RPMI8226 (cell line): ENCODE data around the gene SCARF2.
A peak's percentile ranks its signal among the peaks of the same experiment; 100 is the strongest.

Source experiments
- DNase-seq: peaks from one replicate; pipeline ENCODE4 v3.0.0-alpha.2; 2015

SCARF2 gene

GRCh38 chr22:20439928-20440575 lies 2.4 kb upstream of the SCARF2 start:
- DNase-seq, result no peak

DNA sequence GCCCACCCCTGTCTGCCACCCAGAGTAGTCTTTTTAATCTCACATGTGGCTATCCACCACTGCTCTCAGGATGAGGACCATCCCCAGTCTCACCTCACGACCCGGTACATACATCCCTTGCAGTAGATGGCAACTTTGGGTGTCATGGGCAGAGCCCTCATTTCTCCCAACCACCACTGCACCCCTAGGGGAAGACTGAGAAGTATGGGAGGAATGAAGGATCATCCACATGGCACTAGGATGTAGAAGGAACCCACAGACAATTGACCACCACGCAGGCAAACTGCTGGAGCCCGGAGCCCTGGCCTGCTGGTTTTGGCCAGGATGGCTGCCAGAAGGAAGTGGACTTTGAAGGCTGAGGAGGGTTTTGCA lies 1.9 kb upstream of the SCARF2 start:
- DNase-seq, result no peak

DNA sequence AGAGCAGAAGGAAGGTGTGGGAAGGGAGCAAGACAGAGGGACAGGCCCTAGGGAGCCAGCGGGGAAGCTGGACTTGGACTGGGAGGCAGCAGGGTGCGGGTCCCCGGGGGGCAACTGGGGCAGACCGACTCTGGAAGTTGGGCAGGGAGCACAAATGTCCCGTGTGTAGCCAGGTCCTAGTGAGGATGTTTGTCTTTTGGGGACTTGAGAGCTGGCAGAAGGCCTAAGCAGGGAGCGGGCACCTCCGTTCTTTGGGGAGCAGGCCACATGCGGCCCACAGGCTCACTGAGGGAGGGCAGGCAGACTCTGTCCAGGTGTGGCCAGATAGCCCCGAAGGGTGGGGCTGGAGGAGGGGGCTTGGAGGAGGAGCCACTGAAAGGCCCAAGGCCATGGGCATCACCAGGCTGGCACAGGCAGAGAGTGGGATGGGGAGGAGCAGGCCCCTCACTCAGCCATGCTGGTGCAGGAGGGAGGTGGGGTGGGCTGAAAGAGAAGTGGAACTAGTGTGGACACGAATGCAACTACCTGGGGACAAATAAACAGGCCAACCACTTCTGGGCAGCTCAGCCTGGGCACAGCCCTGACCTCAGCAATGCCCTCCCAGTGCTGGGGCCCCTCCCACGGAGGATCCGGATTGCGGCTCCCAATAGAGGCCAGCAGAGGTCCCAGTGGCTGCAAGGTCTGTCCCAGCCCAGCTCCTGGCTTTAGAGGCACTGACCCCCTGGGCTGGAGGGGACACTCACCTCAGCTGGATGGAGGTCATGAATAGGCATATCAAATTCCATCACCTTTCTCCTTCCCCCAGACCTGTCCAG lies 1.3 kb upstream of the SCARF2 start:
- DNase-seq, result no peak

DNA sequence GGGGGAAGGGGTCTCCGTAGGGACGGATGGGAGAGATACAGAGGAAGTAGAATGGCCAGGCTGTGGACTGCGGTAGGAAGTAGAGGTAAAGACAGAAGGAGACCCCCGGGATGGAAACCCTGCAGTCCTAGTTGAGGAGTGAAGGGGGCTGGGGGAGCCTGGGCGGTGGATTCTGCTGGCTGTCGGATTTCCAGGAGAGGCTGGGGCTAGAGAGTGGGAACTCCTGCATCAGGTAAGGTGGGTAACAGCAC lies 727 bp upstream of the SCARF2 start:
- no peak for DNase-seq

DNA sequence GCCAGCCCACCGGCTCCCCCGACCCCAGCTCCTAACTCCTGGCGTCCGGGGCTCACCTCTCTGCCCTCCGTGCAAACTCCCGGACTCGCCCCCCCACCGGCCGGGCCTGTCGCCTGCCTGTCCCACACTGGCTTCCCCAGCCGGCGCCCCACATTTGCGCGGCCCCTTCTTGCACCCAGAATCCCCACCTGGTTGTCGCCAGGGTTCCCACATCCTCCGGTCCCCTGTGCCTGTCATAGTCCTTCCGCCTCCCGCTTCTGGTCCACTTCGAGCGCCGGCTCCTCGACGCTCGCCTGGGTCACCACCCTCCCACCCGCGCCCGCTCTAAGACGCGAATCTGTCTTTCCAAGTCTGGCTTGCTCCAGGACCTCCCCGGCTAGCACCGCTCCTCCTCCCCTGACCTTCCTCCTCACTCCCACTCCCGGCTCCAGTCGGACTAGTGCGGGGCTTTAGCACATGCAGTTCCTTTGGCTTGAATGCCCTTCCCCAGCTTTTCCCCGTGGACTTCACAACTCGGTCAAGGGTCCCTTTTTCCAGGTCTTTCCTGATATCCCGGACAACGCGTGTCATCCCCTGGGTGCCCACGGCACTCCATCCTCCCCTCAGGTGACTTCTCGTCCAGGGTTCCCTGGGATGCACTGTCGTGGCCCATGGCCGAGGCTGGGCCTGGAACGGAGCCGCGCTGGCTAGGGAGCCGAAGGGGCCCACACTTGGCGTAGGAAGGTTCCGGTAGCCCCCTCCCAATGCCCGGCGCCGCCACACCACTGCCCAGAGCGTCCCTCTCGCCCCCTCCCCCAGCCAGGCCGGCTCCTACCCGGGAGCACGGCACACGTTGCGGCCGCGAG lies 635 bp downstream of the SCARF2 start:
- DNase-seq, result no peak

DNA sequence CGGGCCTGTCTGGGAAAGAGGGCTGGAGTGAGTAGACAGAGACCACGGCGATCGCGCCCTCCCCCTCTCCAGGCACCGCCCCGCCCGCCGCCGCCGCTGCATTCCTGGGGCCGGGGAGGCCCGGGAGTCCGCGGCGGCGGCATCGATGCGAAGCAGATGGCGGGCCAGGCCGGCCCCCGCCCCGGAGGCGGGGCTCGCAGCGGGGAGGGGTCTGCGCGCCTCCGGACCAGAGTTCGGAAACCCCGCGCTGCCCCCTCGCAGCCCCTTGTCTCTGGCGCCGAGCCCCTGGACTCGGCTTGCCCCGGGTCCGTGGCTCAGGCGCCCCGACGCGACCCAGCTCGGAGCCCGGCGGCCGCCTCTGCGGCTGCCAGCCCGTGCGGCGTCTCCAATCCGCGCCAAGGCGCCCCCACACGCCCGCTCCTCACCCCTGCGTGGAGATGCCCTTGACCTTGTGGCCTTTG lies 1.3 kb downstream of the SCARF2 start:
- DNase-seq, result no peak

DNA sequence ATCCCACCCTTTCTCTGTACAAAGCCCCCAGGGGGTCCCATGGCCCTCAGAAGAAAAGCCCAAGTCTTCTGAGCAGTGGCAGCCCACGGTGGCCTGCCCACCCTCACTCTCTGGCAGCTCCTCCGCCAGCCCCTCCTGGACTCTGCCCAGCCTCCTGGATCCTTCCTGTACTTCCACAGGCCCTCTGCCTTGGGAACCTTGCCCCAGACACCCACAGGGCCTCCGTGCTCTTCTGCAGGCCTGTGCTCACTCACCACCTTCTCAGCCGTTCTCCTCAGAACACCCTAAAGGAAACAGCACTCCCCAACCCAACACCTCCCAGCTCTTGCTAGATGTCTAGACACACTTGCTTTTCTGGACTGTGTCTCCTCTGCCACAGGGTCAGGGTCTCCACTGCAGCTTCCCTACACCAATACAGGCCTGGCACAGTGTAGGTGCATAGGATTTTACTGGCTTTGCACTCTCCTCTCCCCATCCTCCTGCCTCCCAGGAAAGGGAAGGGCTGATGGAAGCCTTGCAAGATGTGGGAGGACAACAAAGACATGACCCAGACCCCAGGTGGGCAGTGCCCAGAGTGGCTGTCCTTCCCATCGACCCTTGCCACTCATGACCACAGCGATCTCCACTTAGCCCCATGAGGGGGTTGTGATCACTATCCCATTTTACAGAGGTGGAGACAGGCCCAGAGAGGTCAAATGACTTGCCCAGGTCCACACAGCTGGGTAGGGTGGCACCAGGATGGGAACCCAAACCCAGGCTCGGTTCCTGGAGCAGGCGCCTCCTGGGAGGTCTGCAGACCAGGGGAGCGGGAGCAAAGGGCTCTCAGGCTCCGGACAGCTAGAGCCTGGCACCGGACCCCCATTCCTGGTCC lies 2.0 kb downstream of the SCARF2 start:
- no peak for DNase-seq

DNA sequence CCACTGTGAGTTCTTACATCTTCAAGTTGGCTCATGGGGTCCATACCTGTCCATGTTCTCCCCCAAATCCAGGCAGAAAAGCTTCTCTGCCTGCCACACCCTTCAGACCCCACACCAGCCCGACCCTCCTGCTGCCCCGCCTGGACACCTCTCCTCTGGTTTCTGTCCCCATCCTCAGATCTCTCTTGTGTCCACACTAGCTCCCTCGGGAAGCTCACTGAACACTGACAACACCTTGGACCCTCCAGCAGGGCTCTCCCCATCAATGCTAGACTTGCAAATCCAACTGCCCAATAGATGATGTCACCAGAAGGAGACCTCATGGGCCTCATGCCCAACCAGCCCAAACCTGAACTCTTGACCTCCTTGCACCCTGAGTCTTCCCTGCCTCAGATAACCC lies 2.9 kb downstream of the SCARF2 start:
- DNase-seq, result no peak

DNA sequence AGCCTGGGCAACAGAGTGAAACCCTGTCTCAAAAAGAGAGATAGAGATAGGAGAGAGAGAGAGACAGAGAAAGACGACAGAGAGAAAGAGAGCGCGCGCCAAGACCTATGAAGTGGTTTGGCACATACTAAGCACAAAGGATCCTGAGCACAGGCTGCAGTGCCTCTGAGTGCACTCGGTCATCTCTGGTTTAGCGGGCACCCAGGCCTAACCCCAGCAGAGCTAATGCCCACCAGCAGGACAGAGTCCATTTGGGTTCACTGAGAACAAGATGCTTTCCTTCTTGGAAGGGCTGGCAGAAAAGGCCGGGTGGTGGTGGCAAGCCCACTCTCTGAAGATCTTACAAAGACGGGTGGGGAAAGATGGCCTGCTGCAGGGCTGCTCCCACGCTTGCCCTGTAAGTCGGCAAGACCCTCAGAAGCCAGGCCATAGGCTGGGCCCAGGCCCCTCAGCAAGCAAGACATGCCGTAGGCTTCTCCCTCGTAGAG lies 3.3 kb downstream of the SCARF2 start:
- DNase-seq, result no peak

DNA sequence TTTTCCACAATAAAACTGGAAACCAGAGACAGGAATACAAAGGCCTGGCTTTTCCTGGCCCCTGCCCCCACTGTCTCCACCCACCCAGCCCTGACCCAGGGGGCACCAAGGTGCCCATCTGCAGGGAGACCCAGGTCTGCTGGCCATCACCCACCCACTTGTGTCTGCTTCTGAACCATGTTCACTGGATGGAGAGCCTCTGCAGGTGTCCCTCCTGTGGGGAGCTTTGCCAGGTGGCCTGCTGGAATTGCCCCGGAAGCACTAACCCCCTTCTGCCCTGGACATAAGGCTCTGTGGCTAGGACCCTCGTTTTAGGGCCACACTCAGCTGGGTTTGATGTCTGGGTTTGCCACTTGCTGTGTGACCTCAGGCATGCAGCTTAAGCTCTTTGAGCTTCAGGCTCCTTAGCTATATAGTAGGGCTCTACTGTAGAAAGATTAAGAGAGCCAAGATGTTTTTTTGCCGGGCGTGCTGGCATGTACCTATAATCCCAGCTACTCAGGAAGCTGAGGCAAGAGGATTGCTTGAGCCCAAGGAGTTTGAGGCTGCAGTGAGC lies 3.9 kb downstream of the SCARF2 start:
- DNase-seq, result no peak

DNA sequence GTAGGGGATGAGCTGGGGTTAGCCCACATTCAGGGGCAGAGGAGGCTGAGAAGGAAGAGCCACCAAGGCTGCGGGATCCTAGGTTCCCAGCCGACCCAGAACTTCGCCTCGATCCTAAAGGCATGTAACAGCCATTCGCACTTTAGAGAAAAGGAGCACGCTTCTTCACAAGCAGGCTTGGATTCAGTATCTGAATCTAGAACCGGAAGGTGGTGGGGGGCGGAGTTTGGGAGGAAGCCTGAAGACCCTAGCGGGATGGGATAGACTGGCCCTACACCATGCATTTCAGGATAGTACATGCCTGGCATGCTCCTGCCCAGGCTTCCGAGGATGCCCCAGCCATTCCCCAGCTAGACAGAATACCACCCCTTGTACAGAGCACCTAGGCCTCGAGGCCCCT lies 4.4 kb downstream of the SCARF2 start:
- no peak for DNase-seq

DNA sequence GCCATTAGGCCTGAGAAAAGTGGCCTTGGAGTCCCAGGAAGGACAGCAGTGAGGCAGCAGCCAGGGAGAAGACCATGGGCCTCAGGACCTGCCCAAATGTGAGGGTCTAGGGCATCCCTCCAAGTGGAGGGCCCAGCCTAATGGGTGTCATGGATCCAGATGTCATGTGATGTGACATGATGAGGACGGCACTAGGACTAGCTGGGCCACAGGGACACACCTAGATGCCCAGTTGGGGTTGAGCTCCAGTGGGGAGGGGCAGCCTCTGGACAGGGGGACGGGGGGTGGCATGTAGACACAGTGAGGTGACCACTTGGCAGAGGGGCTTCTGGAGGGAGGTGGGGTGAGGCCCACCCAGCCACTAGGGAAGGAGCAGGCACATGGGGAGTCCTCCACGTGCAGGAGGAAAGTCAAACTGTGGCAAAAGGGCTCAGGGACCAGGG lies 5.4 kb downstream of the SCARF2 start:
- DNase-seq, result no peak

DNA sequence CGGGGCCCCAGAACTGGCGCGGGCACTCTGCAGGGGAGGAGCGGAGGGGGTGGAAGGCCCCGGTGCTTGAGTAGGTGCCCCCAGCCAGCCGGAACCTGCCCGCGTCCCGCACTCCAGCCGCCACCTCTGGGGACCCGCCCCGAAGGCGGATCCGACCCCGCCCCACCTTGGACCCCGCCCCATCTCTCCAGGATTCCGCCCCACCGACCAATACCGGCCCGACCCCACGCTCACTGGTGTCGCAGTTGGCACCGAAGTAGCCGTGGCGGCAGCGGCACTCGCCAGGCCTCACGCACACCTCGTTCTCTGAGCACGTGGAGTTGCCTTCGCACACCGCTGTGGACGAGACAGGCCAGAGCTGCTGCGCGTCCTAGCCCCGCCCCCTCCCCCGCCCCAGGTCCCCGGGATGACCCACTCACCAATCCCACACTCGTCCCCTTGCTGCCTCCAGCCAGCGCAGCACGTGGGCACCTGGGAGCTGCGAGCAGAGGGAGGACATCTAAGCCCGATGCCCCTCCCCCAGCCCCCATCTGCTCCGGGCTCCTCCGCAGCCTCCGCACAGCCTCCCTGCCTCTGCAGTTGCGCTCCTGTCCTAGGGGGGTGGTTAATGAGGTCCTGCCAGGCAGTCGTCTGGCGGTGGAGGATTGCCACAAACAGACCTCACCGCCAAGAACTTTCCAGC lies 6.0 kb downstream of the SCARF2 start:
- DNase-seq, result no peak

- no peak for DNase-seq
Observed at GRCh38 chr22:20430720-20431510, 6.7 kb downstream of the SCARF2 start.

- no peak for DNase-seq
Observed at GRCh38 chr22:20430101-20430719, 7.4 kb downstream of the SCARF2 start.

GRCh38 chr22:20429254-20430100 lies 8.1 kb downstream of the SCARF2 start:
- DNase-seq, result peak; percentile 49

DNA sequence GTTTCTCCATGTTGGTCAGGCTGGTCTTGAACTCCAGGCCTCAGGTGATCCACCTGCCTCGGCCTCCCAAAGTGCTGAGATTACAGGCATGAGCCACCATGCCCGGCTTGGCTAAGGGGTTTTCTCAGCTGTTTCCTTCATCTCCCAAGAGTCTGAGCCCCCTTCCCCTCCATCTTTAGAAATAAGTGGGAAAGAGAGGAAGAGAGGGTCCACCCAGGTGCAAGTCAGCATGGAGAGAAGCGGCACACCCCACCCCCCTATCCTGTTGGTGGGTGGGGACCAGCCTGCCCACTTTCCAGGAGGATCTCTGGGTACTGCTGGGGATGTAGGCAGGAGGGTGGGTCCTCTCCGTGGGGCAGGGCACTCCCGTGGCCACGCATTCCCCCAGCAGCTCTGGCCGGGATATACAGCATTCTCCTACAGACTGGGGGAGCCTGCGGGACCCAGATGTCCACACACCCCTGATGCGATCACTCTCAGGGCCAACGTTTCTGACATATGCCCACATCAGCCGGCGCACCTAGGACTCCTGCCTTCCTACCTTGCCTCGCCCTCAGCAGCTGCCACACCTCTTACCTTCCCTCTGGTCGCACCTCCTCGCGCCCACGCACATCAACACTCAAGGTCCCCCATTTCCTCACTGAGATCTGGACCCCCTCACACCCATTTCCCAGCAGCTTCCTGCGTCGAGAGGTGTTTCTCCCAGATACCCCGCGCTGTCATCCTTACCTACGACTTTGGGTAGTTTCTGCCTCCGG lies 8.9 kb downstream of the SCARF2 start:
- DNase-seq, result no peak

- no peak for DNase-seq
Observed at GRCh38 chr22:20427945-20428417, 9.6 kb downstream of the SCARF2 start.
